Caco-2 (cell line): ENCODE measurements around the gene KLHL24. TPM values are rescaled to one million over a fixed set of nuclear protein-coding genes. Genes with fewer than 3 reads are reported as not detected.
"Not testable (repeated sequence)": the region's sequence is repeated elsewhere in the genome, so short reads cannot be mapped to it uniquely, and the experiment has no call there.

Experiments used
- BruUV-seq: library from RNA; stranded (reverse); fragments of 400-500 nt; replicated peaks from 2 replicates; lab custom pipeline; 2021; lab: Mats Ljungman, UMichigan
- CTCF ChIA-PET: fragments of 300-600 bp; sonication (Branson Sonifier 250); formaldehyde crosslinking; loops from one replicate; lab custom pipeline; 2022; ENCODE audit warnings: antibody characterized with exemption; lab: Charles Lee
- POLR2A ChIA-PET: fragments of 300-600 bp; sonication (Branson Sonifier 250); formaldehyde crosslinking; loops from one replicate; lab custom pipeline; 2022; ENCODE audit warnings: antibody characterized with exemption; lab: Charles Lee
- DNase-seq, 2 experiments: peaks; one replicate each; pipeline versions ENCODE4 v3.0.0 to v3.0.0-alpha.2; 2020 to 2022
- H3K27me3 ChIP-seq: replicated peaks from 2 replicates; pipeline ENCODE4 v1.6.0; 2011; ENCODE audit warnings: low read length; ENCODE audit not compliant: control insufficient read depth, insufficient read depth
- H3K36me3 ChIP-seq: 2 replicates; pipeline ENCODE4 v1.5.1; 2011; ENCODE audit warnings: low read length; ENCODE audit not compliant: control insufficient read depth, insufficient read depth
- H3K4me1 ChIP-seq: fragments of 250-450 bp; sonication (Bioruptor Pico); 2 replicates; pipeline ENCODE4 v1.5.1; 2020; ENCODE audit warnings: mild to moderate bottlenecking
- H3K4me3 ChIP-seq: 2 replicates; pipeline ENCODE4 v1.5.1; 2011; ENCODE audit warnings: low read depth, mild to moderate bottlenecking, control low read depth, low read length
- H3K9me3 ChIP-seq: fragments of 250-450 bp; sonication (Bioruptor Pico); 2 replicates; pipeline ENCODE4 v1.5.1; 2020; ENCODE audit warnings: mild to moderate bottlenecking, moderate library complexity
- H3K27ac Mint-ChIP-seq: one replicate; pipeline ENCODE4 v1.8.0; 2022; ENCODE audit warnings: mixed read lengths; ENCODE audit not compliant: unreplicated experiment
- H3K27me3 Mint-ChIP-seq: one replicate; pipeline ENCODE4 v1.8.0; 2022; ENCODE audit warnings: mixed read lengths; ENCODE audit not compliant: insufficient read depth, unreplicated experiment
- H3K36me3 Mint-ChIP-seq: one replicate; pipeline ENCODE4 v1.8.0; 2022; ENCODE audit warnings: mild to moderate bottlenecking, mixed read lengths; ENCODE audit not compliant: insufficient read depth, unreplicated experiment
- H3K4me1 Mint-ChIP-seq: one replicate; pipeline ENCODE4 v1.8.0; 2022; ENCODE audit warnings: low read depth, mixed read lengths; ENCODE audit not compliant: unreplicated experiment
- H3K4me3 Mint-ChIP-seq: one replicate; pipeline ENCODE4 v1.8.0; 2022; ENCODE audit warnings: mild to moderate bottlenecking, moderate library complexity, mixed read lengths; ENCODE audit not compliant: unreplicated experiment
- H3K9me3 Mint-ChIP-seq: one replicate; pipeline ENCODE4 v1.8.0; 2022; ENCODE audit warnings: mixed read lengths; ENCODE audit not compliant: unreplicated experiment
- intact Hi-C: fragments of 100-400 bp; cut with micrococcal nuclease; formaldehyde crosslinking; loops from one replicate; pipeline ENCODE4 v1.10.0; 2022; ENCODE audit not compliant: unreplicated experiment
- total RNA-seq: library from RNA; stranded (reverse); gene quantifications from 2 replicates; pipeline ENCODE4 v1.2.3, GENCODE V29; 2022
- TF ChIP-seq, protein P1 (sequence below), 2 experiments: fragments of 200-600 bp in 1 of 2; IDR thresholded peaks; 1 replicate in 1 of 2; 2 replicates in 1 of 2; pipeline versions ENCODE4 v1.5.1 to v1.8.0; 2011 to 2022; ENCODE audit warnings: antibody characterized with exemption in 1 of 2, control low read depth in 1 of 2, inconsistent platforms in 1 of 2, low read depth in 1 of 2, low read length in 1 of 2, mild to moderate bottlenecking in 1 of 2, moderate library complexity in 1 of 2; ENCODE audit not compliant: insufficient read depth in 1 of 2, severe bottlenecking in 1 of 2, unreplicated experiment in 1 of 2

The KLHL24 gene
- total RNA-seq, 1 experiment from 2014 or later: 17.6 TPM

DNA sequence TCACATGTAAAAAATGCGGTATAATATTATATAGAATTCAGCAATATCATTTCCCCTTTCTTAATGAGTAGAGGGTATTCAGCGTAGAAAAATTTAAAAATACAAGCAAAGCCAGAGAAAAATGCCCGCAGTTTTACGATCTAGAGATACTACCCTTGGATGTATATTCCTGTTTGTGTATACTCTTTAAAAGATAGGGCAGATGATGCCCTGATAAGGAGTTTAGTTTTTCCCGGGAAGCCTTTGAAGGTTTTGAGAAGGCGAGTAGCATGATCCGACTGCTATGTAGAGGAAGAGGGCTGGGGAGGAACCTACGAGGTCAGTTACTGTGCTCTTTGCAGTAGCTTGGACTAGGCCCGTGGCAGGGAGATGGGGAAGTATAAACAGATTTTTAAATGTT is 63.3 kb downstream of the KLHL24 start:
- Histone ChIP-seq H3K4me1 (no peaks in the 10 kb centered on the region), H3K9me3 (no peaks in the 10 kb centered on the region), H3K27me3 (no peaks in the 10 kb centered on the region), H3K4me3 (peak overlapping the region; percentile 95), H3K36me3 (no peaks in the 10 kb centered on the region)
- POLR2A ChIA-PET: interaction anchor here (0.7 kb wide), 1 partner anchor 36 kb away, joined by 3 read pairs; no protein-coding TSS in a partner anchor
- CTCF ChIA-PET: interaction anchor here (0.7 kb wide), 1 partner anchor 381 kb away, joined by 3 read pairs; no protein-coding TSS in a partner anchor
- H3K27ac Mint-ChIP-seq: peak overlapping the region; percentile 53
- no peaks in the 10 kb centered on the region for H3K27me3 Mint-ChIP-seq
- intact Hi-C loops: loop anchor here (2.0 kb wide), 1 partner anchor 62 kb away; no protein-coding TSS in a partner anchor
- peaks cover 29% of the 10 kb centered on the region for H3K4me1 Mint-ChIP-seq
- H3K4me3 Mint-ChIP-seq: peak overlapping the region; percentile 79
- BruUV-seq: no TSS peak
- no peaks in the 10 kb centered on the region for H3K9me3 Mint-ChIP-seq
- TF ChIP-seq, protein P1, sequence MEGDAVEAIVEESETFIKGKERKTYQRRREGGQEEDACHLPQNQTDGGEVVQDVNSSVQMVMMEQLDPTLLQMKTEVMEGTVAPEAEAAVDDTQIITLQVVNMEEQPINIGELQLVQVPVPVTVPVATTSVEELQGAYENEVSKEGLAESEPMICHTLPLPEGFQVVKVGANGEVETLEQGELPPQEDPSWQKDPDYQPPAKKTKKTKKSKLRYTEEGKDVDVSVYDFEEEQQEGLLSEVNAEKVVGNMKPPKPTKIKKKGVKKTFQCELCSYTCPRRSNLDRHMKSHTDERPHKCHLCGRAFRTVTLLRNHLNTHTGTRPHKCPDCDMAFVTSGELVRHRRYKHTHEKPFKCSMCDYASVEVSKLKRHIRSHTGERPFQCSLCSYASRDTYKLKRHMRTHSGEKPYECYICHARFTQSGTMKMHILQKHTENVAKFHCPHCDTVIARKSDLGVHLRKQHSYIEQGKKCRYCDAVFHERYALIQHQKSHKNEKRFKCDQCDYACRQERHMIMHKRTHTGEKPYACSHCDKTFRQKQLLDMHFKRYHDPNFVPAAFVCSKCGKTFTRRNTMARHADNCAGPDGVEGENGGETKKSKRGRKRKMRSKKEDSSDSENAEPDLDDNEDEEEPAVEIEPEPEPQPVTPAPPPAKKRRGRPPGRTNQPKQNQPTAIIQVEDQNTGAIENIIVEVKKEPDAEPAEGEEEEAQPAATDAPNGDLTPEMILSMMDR (IDR thresholded peaks at IDR 0.05; ENCODE audit: insufficient read depth in 1 of 2, low read depth in 1 of 2, low read length in 1 of 2, severe bottlenecking in 1 of 2, unreplicated experiment in 1 of 2): no peak
- peaks cover 28% of the 10 kb centered on the region for H3K36me3 Mint-ChIP-seq
- no peak for DNase-seq

DNA sequence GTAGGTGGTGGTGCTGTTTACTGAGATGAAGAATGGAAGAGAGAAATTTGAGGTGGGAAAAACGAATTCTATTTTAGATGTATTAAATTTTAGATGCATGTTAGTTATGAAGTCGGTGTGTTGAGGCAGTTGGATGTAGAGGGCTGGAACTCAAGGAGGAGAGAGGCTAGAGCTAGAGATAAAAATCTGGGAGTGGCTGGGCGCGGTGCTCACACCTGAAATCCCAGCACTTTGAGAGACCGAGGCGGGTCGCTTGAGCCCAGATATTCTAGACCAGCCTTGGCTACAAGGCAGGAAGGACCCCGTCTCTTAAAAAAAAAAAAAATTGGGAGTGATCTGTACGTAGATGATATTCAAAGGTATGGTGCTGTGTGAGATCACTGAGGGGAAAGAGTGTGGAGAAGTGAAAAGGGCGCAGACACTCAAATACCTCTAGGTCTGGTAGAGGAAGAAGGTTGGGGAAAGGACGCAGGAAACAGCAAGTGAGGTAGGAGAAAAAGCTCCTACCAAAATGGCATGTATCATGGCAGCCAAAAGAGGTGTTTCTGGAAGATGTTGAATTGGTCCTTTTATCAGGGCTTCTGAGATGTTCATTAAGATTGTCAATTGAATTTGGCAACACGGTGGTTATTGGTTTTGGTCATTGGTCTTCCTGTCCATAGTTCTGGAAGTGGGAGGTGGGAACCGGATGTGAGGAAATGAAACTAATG is 64.0 kb downstream of the KLHL24 start:
- H3K4me3 Mint-ChIP-seq: peak overlapping the region; percentile 79
- peaks cover 29% of the 10 kb centered on the region for H3K4me1 Mint-ChIP-seq
- TF ChIP-seq, protein P1 (IDR thresholded peaks at IDR 0.05; ENCODE audit: insufficient read depth in 1 of 2, low read depth in 1 of 2, low read length in 1 of 2, severe bottlenecking in 1 of 2, unreplicated experiment in 1 of 2): no peak
- H3K9me3 Mint-ChIP-seq: no peaks in the 10 kb centered on the region
- ChIA-PET CTCF (interaction anchor here (0.7 kb wide), 1 partner anchor 382 kb away, joined by 3 read pairs; no protein-coding TSS in a partner anchor), POLR2A (interaction anchor here (0.7 kb wide), 1 partner anchor 37 kb away, joined by 3 read pairs; no protein-coding TSS in a partner anchor)
- no peaks in the 10 kb centered on the region for H3K27me3 ChIP-seq
- no peak for DNase-seq
- H3K27ac Mint-ChIP-seq: peak overlapping the region; percentile 53
- intact Hi-C loops: loop anchor here (2.0 kb wide), 1 partner anchor 63 kb away; no protein-coding TSS in a partner anchor
- no peaks in the 10 kb centered on the region for H3K36me3 ChIP-seq
- H3K27me3 Mint-ChIP-seq: no peaks in the 10 kb centered on the region
- no peaks in the 10 kb centered on the region for H3K4me1 ChIP-seq
- peak overlapping the region; percentile 95 for H3K4me3 ChIP-seq
- H3K36me3 Mint-ChIP-seq: peaks cover 28% of the 10 kb centered on the region
- H3K9me3 ChIP-seq: no peaks in the 10 kb centered on the region
- BruUV-seq: TSS peak; percentile 50

DNA sequence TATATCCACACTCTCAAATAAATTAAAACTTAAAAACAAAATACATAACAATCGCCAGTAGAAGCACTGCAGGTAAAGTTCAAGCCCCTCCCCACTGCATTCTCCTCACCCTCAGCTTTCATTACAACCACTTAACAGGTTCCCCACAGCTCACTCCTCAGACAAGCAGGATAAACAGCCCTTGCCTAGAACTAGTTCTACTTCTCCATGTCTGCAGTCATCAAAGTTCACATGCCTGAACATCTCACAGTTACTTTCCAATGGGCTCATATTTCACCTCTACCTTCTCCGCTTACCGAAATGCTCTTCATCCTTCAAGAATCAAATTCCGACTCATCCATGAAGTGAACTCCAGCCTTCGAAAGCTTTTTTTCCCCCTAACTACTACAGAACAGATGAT is 66.3 kb downstream of the KLHL24 start:
- POLR2A ChIA-PET: interaction anchor here (0.7 kb wide), 1 partner anchor 34 kb away, joined by 3 read pairs; no protein-coding TSS in a partner anchor
- no peak overlapping the region for H3K4me3 Mint-ChIP-seq
- DNase-seq: no peak
- TF ChIP-seq, protein P1 (IDR thresholded peaks at IDR 0.05; ENCODE audit: insufficient read depth in 1 of 2, low read depth in 1 of 2, low read length in 1 of 2, severe bottlenecking in 1 of 2, unreplicated experiment in 1 of 2): no peak
- CTCF ChIA-PET: no interaction called here
- H3K27me3 Mint-ChIP-seq: no peaks in the 10 kb centered on the region
- H3K4me3 ChIP-seq: no peak overlapping the region
- no peaks in the 10 kb centered on the region for H3K9me3 Mint-ChIP-seq
- H3K4me1 ChIP-seq: no peaks in the 10 kb centered on the region
- H3K27me3 ChIP-seq: no peaks in the 10 kb centered on the region
- peaks cover 29% of the 10 kb centered on the region for H3K4me1 Mint-ChIP-seq
- H3K27ac Mint-ChIP-seq: no peak overlapping the region
- intact Hi-C loops: no loop called here
- H3K36me3 Mint-ChIP-seq: peaks cover 33% of the 10 kb centered on the region
- H3K36me3 ChIP-seq: no peaks in the 10 kb centered on the region
- no peaks in the 10 kb centered on the region for H3K9me3 ChIP-seq
- no TSS peak for BruUV-seq

DNA sequence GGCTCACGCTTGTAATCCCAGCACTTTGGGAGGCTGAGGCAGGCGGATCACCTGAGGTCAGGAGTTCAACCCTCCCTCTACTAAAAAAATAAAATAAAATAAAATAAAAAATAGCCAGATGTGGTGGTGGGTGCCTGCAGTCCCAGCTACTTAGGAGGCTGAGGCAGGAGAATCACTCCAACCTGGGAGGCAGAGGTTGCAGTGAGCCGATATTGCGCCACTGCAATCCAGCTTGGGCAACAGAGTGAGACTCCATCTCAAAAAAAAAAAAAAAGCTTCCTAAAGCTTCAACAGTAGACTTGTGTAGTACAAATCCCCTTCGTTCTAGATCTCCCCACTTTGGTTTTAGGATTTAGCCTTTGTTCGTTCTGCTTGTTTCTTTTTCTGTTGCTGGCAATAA is 68.5 kb downstream of the KLHL24 start:
- H3K27me3 ChIP-seq, H3K27me3 Mint-ChIP-seq, H3K9me3 Mint-ChIP-seq, H3K4me3 Mint-ChIP-seq, intact Hi-C loops, H3K27ac Mint-ChIP-seq, H3K4me3 ChIP-seq, H3K4me1 ChIP-seq, CTCF ChIA-PET, H3K36me3 ChIP-seq, H3K9me3 ChIP-seq, DNase-seq, BruUV-seq: not testable (repeated sequence)
- POLR2A ChIA-PET: interaction anchor here (0.7 kb wide), 1 partner anchor 16 kb away, joined by 10 read pairs; no protein-coding TSS in a partner anchor
- Mint-ChIP-seq H3K36me3 (peaks cover 28% of the 10 kb centered on the region), H3K4me1 (peaks cover 25% of the 10 kb centered on the region)
